Uterus (tissue), 4 donors: ENCODE results near the gene IQSEC1. TPM values are rescaled to one million over a fixed set of nuclear protein-coding genes. Genes with fewer than 3 reads are reported as not detected.

Experiments
- DNase-seq, 2 donors: peaks; one replicate each; pipeline ENCODE4 v3.0.0-alpha.2; 2019 to 2020
- H3K27ac ChIP-seq, 2 donors: fragments of 200-600 bp; sonication (generic); 1 replicate in 1 of 2; 2 replicates in 1 of 2; pipeline ENCODE4 v1.5.1; 2016 to 2018
- H3K27me3 ChIP-seq, 2 donors: fragments of 200-600 bp; sonication (generic); one replicate each; pipeline ENCODE4 v1.5.1; 2018 to 2019; ENCODE audit warnings: control low read depth in 1 of 2
- H3K36me3 ChIP-seq, 2 donors: fragments of 200-600 bp; sonication (generic); one replicate each; pipeline ENCODE4 v1.5.1; 2019; ENCODE audit warnings: control low read depth in 1 of 2
- H3K4me1 ChIP-seq, 2 donors: fragments of 200-600 bp; sonication (generic); one replicate each; pipeline ENCODE4 v1.5.1; 2018 to 2019; ENCODE audit warnings: control low read depth in 1 of 2
- H3K4me3 ChIP-seq, 2 donors: fragments of 200-600 bp; sonication (generic); 1 replicate in 1 of 2; 2 replicates in 1 of 2; pipeline ENCODE4 v1.5.1; 2018 to 2019; ENCODE audit warnings: mild to moderate bottlenecking in 1 of 2
- H3K9me3 ChIP-seq, 2 donors: fragments of 200-600 bp; sonication (generic); one replicate each; pipeline ENCODE4 v1.5.1; 2019; ENCODE audit warnings: control low read depth in 1 of 2
- POLR2A ChIP-seq, 2 donors: fragments of 450-650 bp; IDR thresholded peaks; one replicate each; pipeline ENCODE4 v1.6.1; 2016; ENCODE audit warnings: antibody characterized with exemption in 2 of 2, mild to moderate bottlenecking in 1 of 2, moderate library complexity in 1 of 2
- intact Hi-C: fragments of 100-400 bp; cut with DNase I; formaldehyde crosslinking; loops from one replicate; pipeline ENCODE4 v1.15.1; 2023; ENCODE audit warnings: low total_unique reads
- total RNA-seq, 4 donors: library from RNA; depleted of rRNA in 3 of 4; stranded (reverse); fragments of >200 nt in 3 of 4; gene quantifications; one replicate each; pipeline versions ENCODE4 v1.1.0 to v1.2.4, GENCODE V29; 2014 to 2023
- TF ChIP-seq, protein P1 (sequence below), 4 experiments: fragments of 200-600 bp in 2 of 4; fragments of 450-650 bp in 2 of 4; sonication (generic) in 2 of 4; IDR thresholded peaks; one replicate each; pipeline ENCODE4 v1.5.1; 2016 to 2019; ENCODE audit warnings: antibody characterized with exemption in 4 of 4, mild to moderate bottlenecking in 2 of 4, moderate library complexity in 1 of 4
- donor health status: DM: yes; HTN: yes; CAD: no.

The IQSEC1 gene
- total RNA-seq, 4 donors from 2014 or later: 17.9 to 61.4 (median 49.7) TPM

DNA sequence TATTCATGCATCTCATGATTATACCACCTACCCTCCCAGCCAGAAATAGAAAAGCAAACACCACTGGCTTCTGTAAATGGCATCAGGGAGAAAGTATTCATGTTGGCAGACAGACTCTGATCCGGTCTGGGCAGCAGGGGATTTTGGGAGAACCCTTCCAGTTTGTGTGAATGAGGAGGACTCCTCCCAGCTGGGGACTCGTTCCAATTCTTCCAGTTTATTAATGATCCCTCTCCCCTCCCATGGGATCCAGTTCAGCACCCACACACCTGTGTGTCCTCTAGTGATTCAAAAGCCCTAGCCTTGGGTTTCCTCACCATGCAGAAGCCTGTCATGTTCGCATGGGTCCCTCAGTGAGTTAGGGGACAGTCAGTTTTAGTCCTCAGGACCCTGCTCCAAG is 110.9 kb downstream of the IQSEC1 start:
- Histone ChIP-seq H3K4me1 (peaks cover 0 to 9% of the 10 kb centered on the region in 2 donors), H3K9me3 (no peaks in the 10 kb centered on the region), H3K27ac (no peak overlapping the region), H3K27me3 (no peaks in the 10 kb centered on the region), H3K36me3 (no peaks in the 10 kb centered on the region), H3K4me3 (no peak overlapping the region)
- TF ChIP-seq, protein P1, sequence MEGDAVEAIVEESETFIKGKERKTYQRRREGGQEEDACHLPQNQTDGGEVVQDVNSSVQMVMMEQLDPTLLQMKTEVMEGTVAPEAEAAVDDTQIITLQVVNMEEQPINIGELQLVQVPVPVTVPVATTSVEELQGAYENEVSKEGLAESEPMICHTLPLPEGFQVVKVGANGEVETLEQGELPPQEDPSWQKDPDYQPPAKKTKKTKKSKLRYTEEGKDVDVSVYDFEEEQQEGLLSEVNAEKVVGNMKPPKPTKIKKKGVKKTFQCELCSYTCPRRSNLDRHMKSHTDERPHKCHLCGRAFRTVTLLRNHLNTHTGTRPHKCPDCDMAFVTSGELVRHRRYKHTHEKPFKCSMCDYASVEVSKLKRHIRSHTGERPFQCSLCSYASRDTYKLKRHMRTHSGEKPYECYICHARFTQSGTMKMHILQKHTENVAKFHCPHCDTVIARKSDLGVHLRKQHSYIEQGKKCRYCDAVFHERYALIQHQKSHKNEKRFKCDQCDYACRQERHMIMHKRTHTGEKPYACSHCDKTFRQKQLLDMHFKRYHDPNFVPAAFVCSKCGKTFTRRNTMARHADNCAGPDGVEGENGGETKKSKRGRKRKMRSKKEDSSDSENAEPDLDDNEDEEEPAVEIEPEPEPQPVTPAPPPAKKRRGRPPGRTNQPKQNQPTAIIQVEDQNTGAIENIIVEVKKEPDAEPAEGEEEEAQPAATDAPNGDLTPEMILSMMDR (IDR thresholded peaks at IDR 0.05): no peak
- no peak for TF ChIP-seq POLR2A (IDR thresholded peaks at IDR 0.05)
- intact Hi-C loops: no loop called here
- no peak for DNase-seq

- intact Hi-C loops: no loop called here
- TF ChIP-seq, protein P1 (IDR thresholded peaks at IDR 0.05): no peak
- TF ChIP-seq POLR2A (IDR thresholded peaks at IDR 0.05): no peak
- no peak overlapping the region for H3K27ac ChIP-seq
- H3K4me3 ChIP-seq: no peak overlapping the region
- no peaks in the 10 kb centered on the region for H3K36me3 ChIP-seq
- no peak for DNase-seq
- H3K4me1 ChIP-seq: peaks cover 0 to 9% of the 10 kb centered on the region in 2 donors
- H3K9me3 ChIP-seq: no peaks in the 10 kb centered on the region
- H3K27me3 ChIP-seq: no peaks in the 10 kb centered on the region
Observed at GRCh38 chr3:12961697-12962036, 111.6 kb downstream of the IQSEC1 start.

- Histone ChIP-seq H3K9me3 (no peaks in the 10 kb centered on the region), H3K36me3 (no peaks in the 10 kb centered on the region), H3K27me3 (no peaks in the 10 kb centered on the region), H3K4me3 (no peak overlapping the region), H3K4me1 (peaks cover 0 to 5% of the 10 kb centered on the region in 2 donors), H3K27ac (no peak overlapping the region)
- intact Hi-C loops: no loop called here
- DNase-seq: no peak
- TF ChIP-seq POLR2A (IDR thresholded peaks at IDR 0.05): no peak
- TF ChIP-seq, protein P1 (IDR thresholded peaks at IDR 0.05): no peak
Observed at GRCh38 chr3:12961007-12961696, 112.1 kb downstream of the IQSEC1 start.

DNA sequence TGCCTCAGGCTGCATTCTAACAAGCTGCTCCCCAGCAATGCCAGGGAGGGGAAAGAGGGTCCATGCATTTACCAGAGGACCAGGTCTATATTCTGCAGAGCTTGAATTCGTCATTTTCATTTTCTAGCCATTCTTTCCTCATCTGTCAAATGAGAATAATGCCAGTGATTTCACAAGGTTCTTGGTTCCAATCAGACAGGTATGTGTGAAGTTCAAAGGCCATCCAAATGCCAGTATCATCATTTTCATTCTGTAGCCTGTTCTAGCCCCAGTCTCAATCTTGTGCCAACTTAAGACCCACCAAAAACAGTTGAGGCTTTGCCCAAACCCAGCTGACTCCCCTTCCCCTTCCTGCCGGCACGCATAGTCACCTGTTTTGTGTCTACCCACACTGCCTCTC is 112.7 kb downstream of the IQSEC1 start:
- Histone ChIP-seq H3K9me3 (no peaks in the 10 kb centered on the region), H3K27ac (no peak overlapping the region), H3K36me3 (no peaks in the 10 kb centered on the region), H3K4me3 (no peak overlapping the region), H3K27me3 (no peaks in the 10 kb centered on the region), H3K4me1 (peaks cover 0 to 7% of the 10 kb centered on the region in 2 donors)
- TF ChIP-seq, protein P1 (IDR thresholded peaks at IDR 0.05): no peak
- no peak for TF ChIP-seq POLR2A (IDR thresholded peaks at IDR 0.05)
- DNase-seq: no peak
- intact Hi-C loops: no loop called here

DNA sequence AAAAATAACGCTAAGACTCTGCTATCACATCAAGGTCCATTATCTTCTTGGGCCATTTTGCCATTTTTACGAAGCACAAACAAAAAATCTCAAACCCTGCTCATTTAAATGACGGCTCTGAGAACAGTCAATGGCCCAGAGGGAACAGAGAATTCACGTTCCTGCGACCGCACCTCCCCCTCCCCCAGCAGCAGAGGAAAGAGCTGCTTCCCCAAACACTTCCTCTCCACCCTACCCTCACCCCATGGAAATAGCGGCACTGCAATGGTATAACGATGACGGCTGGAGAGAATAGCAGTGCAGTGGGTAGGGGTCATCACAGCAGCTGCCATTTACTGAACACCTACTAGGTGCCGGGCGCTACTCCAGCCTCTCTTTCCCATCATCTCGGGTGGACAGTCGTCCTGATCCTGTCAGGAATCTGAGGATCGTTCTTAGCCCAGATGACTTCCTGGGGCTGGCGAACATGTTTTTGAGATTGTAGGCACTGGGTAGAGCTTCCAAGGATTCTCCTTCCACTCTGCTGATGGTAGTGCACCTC is 113.3 kb downstream of the IQSEC1 start:
- no peaks in the 10 kb centered on the region for H3K36me3 ChIP-seq
- peaks cover 0 to 12% of the 10 kb centered on the region in 2 donors for H3K4me1 ChIP-seq
- intact Hi-C loops: no loop called here
- no peak for DNase-seq
- H3K4me3 ChIP-seq: no peak overlapping the region
- peak overlapping the region in 1 of 2 donors; percentile 4 for H3K27ac ChIP-seq
- H3K9me3 ChIP-seq: no peaks in the 10 kb centered on the region
- no peaks in the 10 kb centered on the region for H3K27me3 ChIP-seq
- TF ChIP-seq, protein P1 (IDR thresholded peaks at IDR 0.05): no peak
- TF ChIP-seq POLR2A (IDR thresholded peaks at IDR 0.05): no peak
